Thoracic aorta (tissue), 2 donors: ENCODE data around the gene FFAR3. TPM values are rescaled to one million over a fixed set of nuclear protein-coding genes. Genes with fewer than 3 reads are reported as not detected.

Experiments used
- ATAC-seq: fragments of 150-250 bp; one replicate; pipeline ENCODE4 v1.8.0; 2017; ENCODE audit warnings: low read depth; ENCODE audit not compliant: insufficient number of reproducible peaks, low FRiP score
- DNase-seq: peaks from one replicate; pipeline ENCODE4 v3.0.0-alpha.2; 2020; ENCODE audit warnings: low spot score
- H3K27ac ChIP-seq, 2 donors: fragments of 200-600 bp; sonication (generic); 1 replicate in 1 of 2; 2 replicates in 1 of 2; pipeline ENCODE4 v1.5.1; 2016; ENCODE audit warnings: mild to moderate bottlenecking in 2 of 2, moderate library complexity in 2 of 2
- H3K27me3 ChIP-seq: fragments of 200-600 bp; sonication (generic); replicated peaks from 2 replicates; pipeline ENCODE4 v1.6.0; 2016; ENCODE audit warnings: mild to moderate bottlenecking; ENCODE audit not compliant: insufficient read depth
- H3K36me3 ChIP-seq: fragments of 200-600 bp; sonication (generic); one replicate; pipeline ENCODE4 v1.5.1; 2016
- H3K4me1 ChIP-seq, 2 donors: fragments of 200-600 bp; sonication (generic); 1 replicate in 1 of 2; 2 replicates in 1 of 2; pipeline versions ENCODE4 v1.5.1 to v1.6.0; 2016; ENCODE audit warnings: low read depth in 2 of 2, mild to moderate bottlenecking in 1 of 2; ENCODE audit not compliant: control insufficient read depth in 1 of 2
- H3K4me3 ChIP-seq: fragments of 200-600 bp; sonication (generic); 2 replicates; pipeline ENCODE4 v1.5.1; 2016; ENCODE audit warnings: mild to moderate bottlenecking
- H3K9me3 ChIP-seq: fragments of 200-600 bp; sonication (generic); 2 replicates; pipeline ENCODE4 v1.5.1; 2016
- CTCF ChIP-seq: fragments of 200-600 bp; sonication (generic); IDR thresholded peaks from one replicate; pipeline ENCODE4 v1.5.1; 2019; ENCODE audit warnings: antibody characterized with exemption
- total RNA-seq, 2 donors: library from RNA; depleted of rRNA; stranded (reverse); fragments of >200 nt; gene quantifications; one replicate each; pipeline versions ENCODE4 v1.1.0 to v1.2.3, GENCODE V29; 2016

The FFAR3 gene
- total RNA-seq, 2 donors from 2014 or later = not detected

GRCh38 chr19:35342430-35342829 lies 15.8 kb upstream of the FFAR3 start:
- Histone ChIP-seq H3K27me3 (no peaks in the 10 kb centered on the region), H3K4me3 (no peak overlapping the region), H3K27ac (no peak overlapping the region), H3K9me3 (no peaks in the 10 kb centered on the region), H3K4me1 (no peaks in the 10 kb centered on the region), H3K36me3 (no peaks in the 10 kb centered on the region)
- no peak for TF ChIP-seq CTCF
- DNase-seq (no peak), ATAC-seq (no peak)

- no peak overlapping the region for H3K27ac ChIP-seq
- H3K9me3 ChIP-seq = no peaks in the 10 kb centered on the region
- ATAC-seq (no peak), DNase-seq (no peak)
- H3K36me3 ChIP-seq = no peaks in the 10 kb centered on the region
- H3K4me1 ChIP-seq = no peaks in the 10 kb centered on the region
- no peak overlapping the region for H3K4me3 ChIP-seq
- H3K27me3 ChIP-seq = no peaks in the 10 kb centered on the region
- no peak for TF ChIP-seq CTCF
Observed at GRCh38 chr19:35344511-35345031, 13.7 kb upstream of the FFAR3 start.

- Histone ChIP-seq H3K9me3 (no peaks in the 10 kb centered on the region), H3K4me1 (no peaks in the 10 kb centered on the region), H3K27me3 (no peaks in the 10 kb centered on the region), H3K27ac (no peak overlapping the region), H3K36me3 (no peaks in the 10 kb centered on the region), H3K4me3 (no peak overlapping the region)
- no peak for ATAC-seq
- DNase-seq = no peak
- no peak for TF ChIP-seq CTCF
Observed at GRCh38 chr19:35345671-35346111, 12.6 kb upstream of the FFAR3 start.

DNA sequence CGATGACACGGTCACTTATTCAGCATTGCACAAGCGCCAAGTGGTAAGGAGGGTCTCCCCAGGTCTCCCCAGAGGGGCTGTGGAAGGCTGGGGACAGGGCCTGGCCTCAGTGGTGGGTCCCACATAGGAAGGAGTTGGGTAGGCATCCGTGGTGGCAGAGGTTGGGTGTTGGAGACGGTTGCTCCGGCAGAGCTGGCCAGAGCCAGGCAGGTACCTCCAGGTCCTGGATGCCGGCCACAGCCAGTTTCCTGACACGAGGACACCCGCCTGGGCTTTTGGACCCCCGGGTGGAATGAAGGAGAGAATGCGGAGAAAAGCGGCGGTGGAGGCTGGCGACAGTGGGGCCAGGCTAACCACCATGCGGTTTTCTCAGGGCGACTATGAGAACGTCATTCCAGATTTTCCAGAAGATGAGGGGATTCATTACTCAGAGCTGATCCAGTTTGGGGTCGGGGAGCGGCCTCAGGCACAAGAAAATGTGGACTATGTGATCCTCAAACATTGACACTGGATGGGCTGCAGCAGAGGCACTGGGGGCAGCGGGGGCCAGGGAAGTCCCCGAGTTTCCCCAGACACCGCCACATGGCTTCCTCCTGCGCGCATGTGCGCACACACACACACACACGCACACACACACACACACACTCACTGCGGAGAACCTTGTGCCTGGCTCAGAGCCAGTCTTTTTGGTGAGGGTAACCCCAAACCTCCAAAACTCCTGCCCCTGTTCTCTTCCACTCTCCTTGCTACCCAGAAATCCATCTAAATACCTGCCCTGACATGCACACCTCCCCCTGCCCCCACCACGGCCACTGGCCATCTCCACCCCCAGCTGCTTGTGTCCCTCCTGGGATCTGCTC lies 11.8 kb upstream of the FFAR3 start:
- no peak for DNase-seq
- no peak for TF ChIP-seq CTCF

GRCh38 chr19:35347171-35347929 lies 10.9 kb upstream of the FFAR3 start, which contains the start of gene FFAR1:
TSS of gene FFAR1 (plus strand) at chr19:35347902. CDS start at chr19:35351552, 3,650 bp downstream.
- no peak for TF ChIP-seq CTCF
- Histone ChIP-seq H3K27me3 (no peaks in the 10 kb centered on the region), H3K27ac (no peak within 1 kb of the TSS), H3K4me3 (no peak within 1 kb of the TSS), H3K36me3 (no peaks in the 10 kb centered on the region), H3K9me3 (no peaks in the 10 kb centered on the region), H3K4me1 (no peaks in the 10 kb centered on the region)
- no peak for DNase-seq
- no peak for ATAC-seq

More for the DNA sequence above, 11.8 kb upstream of the FFAR3 start:
- H3K4me3 ChIP-seq = no peak overlapping the region
- no peaks in the 10 kb centered on the region for H3K9me3 ChIP-seq
- H3K4me1 ChIP-seq = no peaks in the 10 kb centered on the region
- H3K27me3 ChIP-seq = no peaks in the 10 kb centered on the region
- H3K27ac ChIP-seq = no peak overlapping the region
- ATAC-seq = no peak
- H3K36me3 ChIP-seq = no peaks in the 10 kb centered on the region
